HG02852 (cell line): ENCODE data around the gene TMEM62.

Source experiments
- ATAC-seq: cut with Tn5 transposase; IDR thresholded peaks from one replicate; pipeline ENCODE4 v1.9.1; 2021; ENCODE audit warnings: mild to moderate bottlenecking, moderate library complexity; ENCODE audit not compliant: unreplicated experiment

The TMEM62 gene

GRCh38 chr15:43133430-43134156 lies at the start of gene TMEM62:
Gene TMEM62, plus strand, starts transcription at chr15:43133586. Its CDS starts 217 bp downstream, at chr15:43133803.
- peak; percentile 88 for ATAC-seq

GRCh38 chr15:43085921-43086320 lies 47.5 kb upstream of the TMEM62 start:
- ATAC-seq, result no peak

GRCh38 chr15:43086551-43086950 lies 46.8 kb upstream of the TMEM62 start:
- ATAC-seq, result peak; percentile 48

GRCh38 chr15:43091859-43092258 lies 41.5 kb upstream of the TMEM62 start:
- ATAC-seq, result no peak

GRCh38 chr15:43093026-43093425 lies 40.4 kb upstream of the TMEM62 start:
- no peak for ATAC-seq

GRCh38 chr15:43094416-43095030 lies 38.9 kb upstream of the TMEM62 start:
- ATAC-seq, result no peak

GRCh38 chr15:43095243-43095642 lies 38.1 kb upstream of the TMEM62 start:
- ATAC-seq, result no peak

GRCh38 chr15:43095708-43096347 lies 37.6 kb upstream of the TMEM62 start:
- ATAC-seq, result no peak

- ATAC-seq, result no peak
Observed at GRCh38 chr15:43096411-43096810, 37.0 kb upstream of the TMEM62 start.

- no peak for ATAC-seq
Observed at GRCh38 chr15:43099105-43099845, 34.1 kb upstream of the TMEM62 start.

- no peak for ATAC-seq
Observed at GRCh38 chr15:43100971-43101370, 32.4 kb upstream of the TMEM62 start.

GRCh38 chr15:43102187-43102586 lies 31.2 kb upstream of the TMEM62 start:
- ATAC-seq, result no peak

GRCh38 chr15:43103907-43104306 lies 29.5 kb upstream of the TMEM62 start:
- no peak for ATAC-seq

- no peak for ATAC-seq
Observed at GRCh38 chr15:43104426-43104825, 29.0 kb upstream of the TMEM62 start.

- ATAC-seq, result peak; percentile 38
Observed at GRCh38 chr15:43105077-43105736, 28.2 kb upstream of the TMEM62 start.

- peak; percentile 85 for ATAC-seq
Observed at GRCh38 chr15:43105778-43106485, 27.5 kb upstream of the TMEM62 start, which contains the start of gene UBR1. Gene UBR1, minus strand, starts transcription at chr15:43106038. Its CDS starts 16 bp downstream, at chr15:43106022.

GRCh38 chr15:43106486-43106829 lies 26.9 kb upstream of the TMEM62 start:
- ATAC-seq, result no peak

- no peak for ATAC-seq
Observed at GRCh38 chr15:43107751-43108150, 25.6 kb upstream of the TMEM62 start.

GRCh38 chr15:43111354-43111753 lies 22.0 kb upstream of the TMEM62 start:
- no peak for ATAC-seq

- no peak for ATAC-seq
Observed at GRCh38 chr15:43118286-43118685, 15.1 kb upstream of the TMEM62 start.
